Glomerular visceral epithelial cell (primary cell): ENCODE data around the gene CTSG.
"Not testable (repeated sequence)": the region's sequence is repeated elsewhere in the genome, so short reads cannot be mapped to it uniquely, and the experiment has no call there.

Experiments used
- DNase-seq: peaks from one replicate; pipeline ENCODE4 v3.0.0-alpha.2; 2016; ENCODE audit errors: extremely low spot score

The CTSG gene

GRCh38 chr14:24542346-24542936 lies 33.6 kb downstream of the CTSG start:
- no peak for DNase-seq

GRCh38 chr14:24535737-24536136 lies 40.3 kb downstream of the CTSG start:
- no peak for DNase-seq

GRCh38 chr14:24534286-24534685 lies 41.8 kb downstream of the CTSG start:
- no peak for DNase-seq

GRCh38 chr14:24525877-24526620 lies 50.0 kb downstream of the CTSG start:
- DNase-seq = not testable (repeated sequence)
